Measurements from ENCODE around the gene INHBB.
"Not testable (repeated sequence)": the region's sequence is repeated elsewhere in the genome, so short reads cannot be mapped to it uniquely, and the experiment has no call there.

INHBB gene

DNA sequence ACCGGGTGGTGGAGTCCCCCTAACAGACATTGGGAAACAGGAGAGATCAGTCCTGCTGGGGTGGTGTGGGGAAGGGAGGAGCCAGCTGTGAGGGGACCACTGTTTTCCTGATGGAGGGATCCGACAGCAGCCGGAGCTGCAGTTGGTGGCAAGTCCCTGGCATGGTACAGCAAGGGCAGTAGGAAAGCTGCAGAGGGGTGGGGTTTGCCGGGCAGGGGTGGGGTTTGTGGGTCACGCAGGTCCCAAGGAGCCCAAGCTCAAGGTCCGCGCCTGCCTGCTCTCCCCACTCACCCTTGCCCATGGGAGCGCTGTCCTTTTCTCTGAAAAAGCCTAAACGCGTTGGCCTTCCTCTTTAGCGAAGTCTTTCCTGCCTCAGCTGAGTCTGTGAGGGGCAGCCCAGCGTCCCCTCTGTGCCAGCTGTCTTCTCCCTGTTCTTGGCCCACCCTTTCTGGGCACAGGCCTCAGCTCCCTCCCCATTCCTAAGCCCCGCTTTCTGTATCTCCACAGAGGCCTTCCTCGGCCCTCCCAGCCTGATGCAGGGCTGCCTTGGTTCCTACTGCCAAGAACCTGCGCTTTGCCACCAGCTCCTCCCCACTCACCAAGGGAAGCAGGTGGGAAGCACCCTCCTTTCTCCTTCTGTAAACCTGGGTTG, 29.3 kb upstream of the INHBB start:
- no peak for DNase-seq

DNA sequence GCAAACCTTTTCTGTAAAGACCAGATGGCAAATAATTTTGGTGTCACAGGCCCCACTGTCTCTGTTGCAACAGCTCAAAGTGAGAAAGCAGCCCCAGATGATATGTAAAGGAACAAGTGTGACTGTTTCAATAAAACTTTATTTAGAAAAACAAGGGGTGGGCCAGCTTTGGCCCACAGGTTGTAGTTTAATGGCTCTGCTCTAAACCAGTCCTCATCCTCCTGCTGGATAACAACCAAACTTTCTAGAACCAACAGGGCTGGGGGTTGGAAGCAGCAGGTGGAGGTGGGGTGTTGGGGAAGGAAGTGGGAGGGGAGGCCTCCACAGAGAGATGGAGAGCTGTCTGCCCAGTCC, 28.8 kb upstream of the INHBB start:
- no peak for DNase-seq

DNA sequence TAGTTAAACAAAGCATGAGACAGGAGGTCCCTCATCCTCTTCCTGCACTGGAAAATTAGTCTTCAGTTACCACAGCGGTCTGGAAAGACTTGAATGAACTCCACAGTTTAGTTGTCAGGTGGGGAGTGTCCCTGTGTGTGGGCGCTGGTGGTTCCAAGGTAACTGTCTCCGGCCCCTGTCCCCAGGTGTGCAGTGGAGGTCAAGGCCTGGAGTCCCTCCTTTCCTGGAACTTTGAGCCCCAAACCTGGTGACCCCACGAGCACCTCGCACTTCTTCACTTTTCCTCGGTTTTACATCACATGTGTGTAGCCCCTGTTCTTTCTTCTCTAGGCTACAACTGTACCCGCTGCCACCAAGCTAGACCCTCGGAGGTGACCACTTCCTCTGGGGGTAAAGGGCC, 28.0 kb upstream of the INHBB start:
- no peak for DNase-seq

DNA sequence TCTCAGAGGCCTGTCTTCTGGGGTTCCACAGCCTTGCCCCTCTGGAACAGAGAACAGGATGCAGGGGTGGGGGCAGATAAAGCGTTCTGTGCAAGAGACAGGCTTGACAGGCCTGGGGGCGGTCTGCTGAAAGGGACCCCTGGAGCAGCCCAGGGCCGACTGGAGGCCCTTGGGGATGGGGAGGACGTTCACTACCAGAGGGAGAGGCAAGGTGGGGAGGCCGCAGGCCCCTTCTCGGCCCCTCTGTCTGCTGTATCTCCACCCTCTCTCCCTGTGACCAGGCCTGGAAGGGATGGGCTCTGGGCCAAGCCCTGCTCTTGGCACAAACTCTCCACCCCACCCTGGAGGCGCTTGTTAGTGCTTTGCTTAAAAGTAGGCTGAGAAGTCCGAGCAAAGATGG, 27.3 kb upstream of the INHBB start:
- DNase-seq, result no peak

DNA sequence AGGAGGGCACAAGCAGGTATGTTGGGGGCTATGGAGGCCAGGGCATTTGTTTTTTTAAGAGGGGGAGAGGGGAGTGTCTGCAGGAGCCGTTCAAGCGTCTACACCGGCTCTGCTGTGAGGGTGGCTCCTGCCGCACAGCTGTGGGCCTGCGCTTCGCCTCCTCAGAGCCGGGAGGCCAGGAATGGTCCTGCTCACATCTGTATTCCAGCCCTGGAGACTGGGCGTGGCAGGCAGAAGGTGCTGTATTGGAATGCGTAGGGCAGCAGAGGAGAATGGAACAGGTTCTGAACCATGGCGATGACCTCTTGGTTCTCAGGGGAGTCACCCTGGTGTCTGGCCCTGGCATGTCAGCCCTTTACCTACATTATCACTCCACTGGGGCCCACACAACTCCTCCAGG, 26.8 kb upstream of the INHBB start:
- no peak for DNase-seq

DNA sequence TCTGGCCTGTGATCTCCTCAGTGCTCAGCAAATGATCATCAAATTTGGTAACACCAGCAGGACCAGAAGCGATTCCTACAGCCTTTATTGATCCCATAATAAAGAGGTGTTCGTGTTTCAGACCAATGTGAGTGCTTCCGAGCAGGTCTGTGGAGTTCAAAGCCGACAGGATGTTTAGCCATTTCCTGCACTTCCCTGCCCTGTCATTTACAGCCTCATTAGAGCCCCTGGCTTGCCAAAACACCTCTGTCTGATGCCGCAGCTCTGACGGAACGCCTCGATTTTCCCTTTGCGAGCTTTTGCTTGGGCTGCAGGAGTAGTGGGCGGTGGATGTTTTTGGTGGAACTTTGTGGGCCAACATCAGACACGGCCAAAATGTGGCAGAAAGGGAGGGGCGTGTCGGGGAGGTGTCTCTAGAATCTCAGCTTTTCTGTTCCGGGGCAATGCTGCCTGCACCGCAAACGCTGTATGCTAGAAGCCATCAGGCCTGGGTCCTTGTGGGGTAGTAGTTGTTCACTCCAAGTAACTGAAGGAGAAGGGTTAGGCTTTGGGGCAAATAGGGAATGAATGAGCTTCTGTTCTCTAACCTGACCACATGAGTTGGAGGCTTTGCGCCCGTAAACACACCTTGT, 26.1 kb upstream of the INHBB start:
- no peak for DNase-seq

DNA sequence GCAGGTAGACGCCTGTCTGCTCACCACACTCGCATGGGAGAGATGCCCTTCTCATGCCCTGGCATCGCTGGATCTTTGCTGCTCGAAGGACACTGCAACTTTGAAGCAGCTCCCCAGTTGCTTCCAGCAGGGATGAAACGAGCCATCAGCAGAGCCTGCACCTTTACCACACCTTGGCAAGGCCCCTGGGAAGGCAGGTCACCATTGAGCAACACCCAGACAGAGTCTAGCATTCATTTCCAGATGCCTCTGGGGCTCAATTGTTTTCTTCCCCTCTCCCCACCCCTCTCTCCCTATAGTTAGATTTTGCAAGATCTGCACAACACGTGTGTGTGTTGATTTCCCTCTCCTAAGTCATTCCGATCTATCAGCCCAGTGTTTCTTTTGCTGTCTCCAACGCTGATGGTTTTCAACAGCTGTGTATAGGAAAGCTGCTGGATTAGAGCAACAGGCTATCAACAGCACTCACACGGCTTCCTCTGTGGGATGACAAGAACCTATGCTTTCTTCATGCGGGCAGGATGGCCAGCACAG, 25.6 kb upstream of the INHBB start:
- DNase-seq, result no peak

DNA sequence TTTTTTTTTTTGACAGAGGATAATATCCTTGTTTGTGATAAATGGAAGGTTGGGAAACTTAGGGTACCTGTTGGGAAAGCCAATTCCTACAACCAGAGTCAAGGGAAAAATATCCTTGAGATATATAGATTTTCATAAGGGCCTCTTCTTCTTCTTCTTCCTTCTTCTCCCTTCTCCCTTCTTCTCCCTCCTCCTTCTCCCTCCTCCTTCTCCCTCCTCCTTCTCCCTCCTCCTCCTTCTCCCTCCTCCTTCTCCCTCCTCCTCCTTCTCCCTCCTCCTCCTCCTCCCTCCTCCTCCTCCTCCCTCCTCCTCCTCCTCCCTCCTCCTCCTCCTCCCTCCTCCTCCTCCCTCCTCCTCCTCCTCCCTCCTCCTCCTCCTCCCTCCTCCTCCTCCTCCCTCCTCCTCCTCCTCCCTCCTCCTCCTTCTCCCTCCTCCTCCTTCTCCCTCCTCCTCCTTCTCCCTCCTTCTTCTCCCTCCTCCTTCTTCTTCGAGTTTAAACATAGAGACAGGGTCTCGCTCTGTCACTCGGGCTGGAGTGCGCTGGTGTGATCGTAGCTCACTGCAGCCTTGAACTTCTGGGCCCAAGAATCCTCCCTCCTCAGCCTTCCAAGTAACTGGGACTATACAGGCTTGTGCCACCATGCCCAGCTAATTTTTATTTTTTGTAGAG, 24.9 kb upstream of the INHBB start:
- DNase-seq, result not testable (repeated sequence)

DNA sequence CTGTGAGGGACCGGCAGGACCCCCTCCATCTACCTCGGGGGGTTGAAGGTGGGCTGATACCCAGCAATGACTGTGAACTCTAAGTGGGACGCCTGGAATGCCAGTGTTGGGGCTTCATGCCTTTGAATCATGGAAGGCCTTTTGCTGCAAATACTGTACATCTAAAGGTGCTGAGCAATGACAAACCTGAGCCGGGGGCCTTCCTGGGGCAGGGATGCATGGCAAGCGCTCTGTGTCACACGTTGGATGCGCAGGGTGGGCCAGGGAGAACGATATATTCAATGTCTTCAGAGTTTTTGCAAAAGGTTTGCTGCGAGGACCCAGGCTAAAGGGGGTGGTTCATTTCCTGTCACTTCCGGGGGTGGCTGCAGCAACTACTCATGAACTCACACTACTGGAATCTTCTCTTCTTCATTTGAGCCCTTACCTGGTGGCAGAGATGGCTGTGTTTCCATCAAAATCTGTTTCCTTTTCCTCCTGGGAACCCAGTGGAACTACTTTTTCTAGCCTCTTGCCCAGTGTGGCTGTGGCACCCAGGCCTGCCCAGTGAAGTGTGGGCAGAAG, 24.1 kb upstream of the INHBB start:
- DNase-seq, result no peak

DNA sequence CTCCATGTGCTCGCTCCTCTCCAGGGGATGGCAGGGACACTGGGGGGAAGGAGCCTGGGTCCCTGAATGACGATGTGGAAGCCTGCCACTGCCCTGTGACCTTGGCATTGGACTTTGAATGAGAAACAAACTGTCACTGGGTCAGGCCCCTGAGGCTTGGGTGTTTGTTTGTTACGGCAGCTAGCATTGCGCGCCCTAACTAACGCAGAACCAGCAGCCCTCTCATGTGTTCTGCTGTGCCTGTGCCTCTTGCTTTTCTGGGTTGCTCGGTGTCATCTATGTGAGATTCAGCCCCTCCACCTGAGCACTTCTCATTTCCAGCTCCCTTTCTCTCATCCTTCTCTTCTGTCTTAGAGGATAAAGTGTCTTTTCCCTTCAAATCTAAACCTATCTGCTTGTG, 23.6 kb upstream of the INHBB start:
- no peak for DNase-seq

DNA sequence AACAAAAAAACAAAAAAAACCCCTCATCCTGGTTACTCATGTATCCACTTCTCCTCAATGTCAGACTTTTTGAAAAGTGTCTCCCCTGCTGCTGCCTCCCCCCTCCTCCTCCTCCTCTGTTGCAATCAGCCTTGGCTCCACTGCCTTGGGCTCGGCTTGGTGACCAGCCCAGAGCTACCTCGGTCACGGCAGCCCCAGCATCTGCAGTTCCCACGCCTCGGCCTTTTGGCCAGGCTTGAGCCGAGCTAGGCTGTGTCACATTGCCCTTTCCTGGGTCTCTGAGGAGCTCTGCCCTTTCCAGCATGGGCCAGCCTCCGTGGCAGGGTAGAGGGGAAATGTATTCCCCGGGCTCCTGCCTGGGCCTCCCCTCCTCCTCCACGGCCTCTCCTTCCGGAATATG, 22.7 kb upstream of the INHBB start:
- DNase-seq, result no peak

DNA sequence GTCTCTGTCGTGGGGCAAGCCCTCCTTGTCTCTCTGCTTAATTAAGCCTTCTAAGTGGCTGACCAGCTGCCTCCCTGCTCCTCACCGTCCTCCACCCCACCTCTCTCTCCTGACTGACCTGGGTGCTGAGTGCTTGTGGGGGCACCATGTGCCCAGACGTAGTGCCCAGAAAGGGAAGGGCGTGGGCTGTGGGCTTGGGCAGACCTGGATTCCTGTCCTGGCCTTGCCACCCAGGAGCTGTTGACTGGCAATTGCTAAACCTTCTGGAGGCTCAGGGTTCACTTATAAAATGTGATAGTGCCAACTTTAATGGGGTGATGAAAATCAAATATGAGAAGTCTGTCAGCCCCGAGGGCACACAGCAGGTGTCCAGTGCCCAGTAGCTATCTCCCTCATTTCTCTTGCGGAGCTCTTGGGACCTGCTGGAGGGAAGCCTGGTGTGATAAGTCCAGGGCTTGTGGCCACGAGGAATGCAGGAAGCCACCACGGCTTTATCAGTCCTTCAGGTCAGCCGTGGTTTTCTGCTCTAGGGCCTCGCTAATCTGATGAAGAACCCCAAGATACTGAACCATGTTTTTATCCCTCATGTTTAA, 22.0 kb upstream of the INHBB start:
- DNase-seq, result no peak

DNA sequence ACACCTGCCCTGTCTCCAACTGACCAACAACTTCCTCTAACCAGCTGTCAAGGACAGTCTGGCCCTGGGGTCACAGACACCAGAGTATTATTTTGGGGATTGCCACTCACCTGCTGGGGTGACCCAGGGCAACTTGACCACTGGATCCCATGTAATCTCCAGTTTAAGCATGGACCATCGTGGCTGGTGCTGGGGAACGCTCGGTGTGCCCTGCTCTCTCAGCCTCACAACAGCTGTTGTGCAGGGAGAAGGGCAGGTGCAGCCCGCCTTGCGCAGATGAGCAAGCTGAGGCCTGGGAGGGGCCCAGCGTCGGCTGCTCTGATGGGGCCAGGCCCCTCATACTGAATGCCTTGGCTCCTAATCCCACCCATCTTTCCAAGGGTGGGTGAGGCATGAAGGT, 21.0 kb upstream of the INHBB start:
- DNase-seq, result no peak

DNA sequence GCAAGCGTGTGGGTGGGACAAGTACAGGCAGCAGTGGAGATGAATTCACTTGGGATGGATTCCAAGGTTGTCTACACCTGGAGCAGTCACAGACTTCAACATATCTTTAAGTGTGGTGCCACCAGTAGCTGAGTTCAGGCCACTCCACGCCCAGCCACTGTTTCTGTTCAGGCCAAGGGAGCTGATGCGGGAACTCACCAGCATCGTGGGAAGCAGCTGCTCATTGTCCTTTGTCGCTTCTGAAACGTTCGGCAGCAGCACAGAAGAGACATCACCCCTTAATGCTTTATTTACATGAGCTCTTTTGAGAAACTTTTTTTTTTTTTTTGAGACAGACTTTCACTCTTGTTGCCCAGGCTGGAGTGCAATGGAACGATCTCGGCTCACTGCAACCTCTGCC, 19.9 kb upstream of the INHBB start:
- no peak for DNase-seq

DNA sequence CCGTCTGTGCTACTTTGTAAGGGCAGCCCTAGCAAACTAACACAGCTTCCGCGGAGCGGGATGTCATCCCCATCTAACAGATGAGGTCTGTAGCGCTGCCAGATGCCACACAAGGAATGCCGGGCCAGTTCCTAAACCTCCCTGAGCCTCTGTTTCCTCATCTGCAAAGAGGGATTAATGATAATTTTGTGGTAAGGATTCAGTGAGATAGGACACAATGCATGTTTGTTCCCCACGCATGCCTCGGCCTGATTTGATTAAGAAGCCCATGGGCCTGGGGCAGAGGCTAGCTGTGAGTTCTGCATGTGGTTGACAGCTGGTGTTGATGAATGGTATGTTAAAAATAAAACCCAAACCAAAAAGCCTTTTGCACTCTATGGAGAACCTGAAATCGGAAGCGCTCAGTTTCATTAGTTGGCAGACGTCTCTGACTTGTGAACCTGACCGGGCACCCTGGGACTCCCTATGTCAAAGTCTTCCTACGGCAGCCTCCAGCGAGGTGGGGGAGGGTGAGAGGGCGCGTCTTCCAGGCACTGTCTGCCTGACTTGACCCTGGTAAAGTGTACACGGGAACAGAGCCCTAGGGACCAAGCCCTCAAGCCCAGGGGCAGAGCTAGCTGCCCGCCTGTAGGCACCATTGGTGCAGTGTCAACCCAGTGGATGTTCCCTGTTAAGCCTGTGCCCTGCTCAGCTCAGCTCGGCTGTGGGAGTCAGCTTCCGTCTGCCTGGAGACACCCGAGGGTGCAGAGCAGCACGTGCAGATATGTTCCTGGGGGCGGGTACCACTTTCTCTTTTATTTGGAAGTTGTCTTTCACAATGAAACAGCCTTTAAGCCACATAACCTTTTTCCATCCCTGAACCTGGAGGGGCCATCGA, 14.8 kb upstream of the INHBB start:
- no peak for DNase-seq

DNA sequence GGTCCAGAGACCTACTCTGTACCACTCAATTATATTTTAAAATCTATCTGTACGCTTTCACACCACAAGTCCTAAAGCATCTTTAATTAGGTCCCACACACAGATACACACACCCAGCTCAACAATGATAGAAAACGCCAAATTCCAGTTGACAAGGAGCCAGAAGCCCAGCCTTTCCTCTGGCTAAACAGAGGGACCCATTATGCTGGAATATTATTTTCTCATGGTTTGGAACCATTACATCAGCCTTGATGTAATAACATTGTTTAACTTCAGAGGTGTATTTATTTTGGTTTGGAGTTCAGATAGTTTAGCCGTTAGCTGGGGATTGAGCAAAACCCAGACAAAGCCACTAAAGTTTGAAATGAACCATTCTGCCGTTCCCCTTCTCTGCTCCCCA, 14.0 kb upstream of the INHBB start:
- no peak for DNase-seq

DNA sequence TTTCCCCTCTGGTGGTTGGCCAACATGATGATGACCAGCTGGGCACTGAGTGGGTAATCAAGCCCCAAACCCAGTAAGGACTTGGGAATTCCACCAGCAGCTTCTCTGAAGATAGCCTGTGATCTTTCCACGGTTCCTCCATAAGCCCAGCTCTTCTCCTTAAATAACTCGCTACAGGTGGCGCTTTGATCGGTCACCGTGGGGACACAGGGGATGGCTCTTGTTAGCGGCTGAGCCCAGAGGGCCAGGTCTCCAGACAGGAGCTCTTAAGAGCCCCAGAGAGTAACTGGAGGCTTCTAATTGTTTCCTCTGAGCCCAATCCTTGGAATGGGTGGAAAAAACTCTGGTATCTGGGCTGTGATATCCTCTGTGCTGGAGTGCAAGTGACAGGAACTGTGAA, 13.6 kb upstream of the INHBB start:
- DNase-seq, result no peak

DNA sequence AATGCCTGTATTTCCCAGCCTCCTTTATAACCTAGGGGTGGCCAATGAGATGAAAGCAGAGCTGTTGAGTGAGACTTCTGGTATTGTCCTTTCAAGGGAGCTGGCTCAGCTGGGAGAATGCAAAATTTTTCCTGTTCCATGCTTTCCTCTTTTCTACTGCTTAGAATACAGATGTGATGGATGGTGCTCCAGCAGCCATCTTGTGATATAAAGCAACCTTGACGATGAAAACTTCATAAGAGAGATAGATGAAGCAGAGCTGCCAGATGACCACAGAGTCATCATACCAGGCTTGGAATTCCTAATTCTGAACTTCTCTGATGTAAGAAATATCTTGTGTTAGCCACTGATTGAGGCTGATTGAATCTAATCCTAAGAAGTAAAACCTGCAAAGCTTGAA, 11.9 kb upstream of the INHBB start:
- DNase-seq, result no peak

DNA sequence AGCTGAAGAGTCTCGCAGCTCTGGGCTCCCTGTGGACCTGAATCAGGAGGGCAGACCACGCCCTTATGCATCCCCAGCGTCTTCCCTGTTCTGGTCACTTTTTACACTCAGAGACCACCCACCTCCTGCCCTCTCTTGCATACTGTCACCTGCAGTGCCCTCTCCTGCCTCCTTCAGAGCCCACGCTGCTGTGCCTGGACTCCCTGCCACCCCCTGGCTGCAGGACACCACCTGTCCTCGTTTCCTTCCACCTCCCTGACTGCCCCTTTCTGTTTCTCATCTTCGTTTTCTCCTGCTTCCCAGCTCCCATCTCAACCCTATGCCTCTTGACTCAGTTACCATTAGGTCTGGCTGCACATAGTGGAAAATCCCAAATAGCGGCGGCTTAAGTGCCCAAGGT, 9.2 kb upstream of the INHBB start:
- no peak for DNase-seq

DNA sequence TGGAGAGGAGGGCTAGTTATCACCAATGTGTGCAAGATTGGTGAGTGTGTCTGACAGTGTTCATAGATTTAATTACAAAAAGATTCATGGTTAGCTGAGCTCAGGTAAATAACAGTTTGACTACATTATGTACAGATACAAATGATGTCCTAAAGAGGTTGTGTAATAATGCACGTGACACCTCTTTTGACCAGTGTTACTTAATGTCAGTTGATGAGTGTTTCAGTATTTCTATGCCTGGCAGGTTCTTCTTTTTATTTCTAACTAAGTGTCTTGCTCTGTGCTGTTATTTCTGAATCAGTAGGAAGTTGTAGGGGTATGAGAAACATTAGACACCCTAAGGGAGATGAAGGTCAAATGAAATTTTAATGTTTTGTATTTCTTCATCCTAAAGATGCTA, 7.9 kb upstream of the INHBB start:
- DNase-seq, result no peak

DNA sequence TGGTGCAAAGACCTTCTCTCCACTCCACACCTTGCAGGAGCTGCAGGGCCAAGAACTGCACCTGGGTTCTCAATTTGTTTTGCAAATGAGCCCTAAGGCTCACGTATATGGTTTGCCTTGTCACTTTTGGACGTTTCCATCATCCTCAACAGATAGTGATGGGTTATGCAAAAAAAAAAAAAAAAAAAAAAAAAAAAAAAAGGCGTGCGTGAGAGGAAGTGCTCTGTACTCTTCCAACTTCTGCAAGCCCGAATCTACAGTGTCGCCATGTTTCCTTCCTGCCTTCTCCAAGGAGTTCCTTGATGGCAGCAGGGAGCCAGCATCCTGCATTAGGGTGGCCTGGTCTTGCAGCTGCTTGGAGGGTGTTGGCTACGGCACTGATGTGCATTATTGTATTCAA, 4.0 kb upstream of the INHBB start:
- no peak for DNase-seq

DNA sequence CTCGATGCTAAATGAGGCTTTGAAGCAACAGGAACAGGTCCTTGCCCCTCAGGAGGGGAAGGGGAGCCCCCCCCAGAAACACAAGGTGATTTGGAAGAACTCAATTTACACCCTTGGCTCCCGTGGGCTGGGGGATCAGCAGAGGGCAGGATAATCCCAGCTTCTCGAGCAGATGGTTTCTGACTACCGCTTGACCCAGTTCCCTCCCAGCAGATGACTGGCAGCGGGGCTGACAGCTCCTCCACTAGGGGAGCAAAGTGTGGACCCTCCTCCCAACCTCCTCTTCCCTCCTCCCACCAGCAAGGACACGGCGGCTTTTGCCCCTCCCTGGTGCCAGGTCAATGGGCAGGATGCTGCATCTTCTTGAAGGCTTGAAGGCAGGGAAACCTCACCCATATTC, 3.5 kb upstream of the INHBB start:
- no peak for DNase-seq

DNA sequence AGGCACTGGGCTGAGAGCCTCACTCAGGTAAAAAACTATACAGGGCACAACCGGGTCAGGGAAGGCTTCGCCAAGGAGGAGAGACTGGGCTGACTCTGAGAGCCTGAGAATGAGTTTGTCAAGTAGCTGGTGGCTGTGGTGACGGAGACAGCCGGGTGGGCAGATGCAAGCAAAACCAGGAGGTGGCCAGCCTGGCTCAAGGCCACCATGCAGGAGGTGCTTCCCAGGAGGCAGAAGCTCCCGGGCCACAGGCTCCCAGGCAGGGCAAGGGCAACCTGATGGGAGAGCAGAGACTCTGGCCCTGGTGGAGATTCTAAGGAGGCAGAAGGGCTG, 2.9 kb upstream of the INHBB start:
- DNase-seq, result no peak

Data from activated gamma-delta T cell (primary cell).